ENCODE results near the gene PID1.

The PID1 gene

GRCh38 chr2:229060147-229060546 lies 210.9 kb downstream of the PID1 start:
- no peak for DNase-seq

- no peak for DNase-seq
Measured at GRCh38 chr2:229059331-229060033, 211.6 kb downstream of the PID1 start.

- DNase-seq = no peak
Measured at GRCh38 chr2:229057976-229058553, 213.0 kb downstream of the PID1 start.

- DNase-seq = no peak
Measured at GRCh38 chr2:229054311-229054710, 216.8 kb downstream of the PID1 start.

GRCh38 chr2:229051798-229052197 lies 219.3 kb downstream of the PID1 start:
- no peak for DNase-seq

- no peak for DNase-seq
Measured at GRCh38 chr2:229050133-229050532, 221.0 kb downstream of the PID1 start.

- no peak for DNase-seq
Measured at GRCh38 chr2:229048134-229048533, 223.0 kb downstream of the PID1 start.

- no peak for DNase-seq
Measured at GRCh38 chr2:229045671-229046070, 225.4 kb downstream of the PID1 start.

- DNase-seq = no peak
Measured at GRCh38 chr2:229044581-229044980, 226.5 kb downstream of the PID1 start.

- DNase-seq = no peak
Measured at GRCh38 chr2:229043681-229044080, 227.4 kb downstream of the PID1 start.

- DNase-seq = no peak
Measured at GRCh38 chr2:229042349-229042748, 228.7 kb downstream of the PID1 start.

GRCh38 chr2:229041691-229042090 lies 229.4 kb downstream of the PID1 start:
- no peak for DNase-seq

GRCh38 chr2:229037621-229038020 lies 233.5 kb downstream of the PID1 start:
- no peak for DNase-seq

- no peak for DNase-seq
Measured at GRCh38 chr2:229033816-229034215, 237.3 kb downstream of the PID1 start.

GRCh38 chr2:229032608-229033234 lies 238.4 kb downstream of the PID1 start:
- DNase-seq = no peak

GRCh38 chr2:229027353-229028105 lies 243.6 kb downstream of the PID1 start:
- DNase-seq = no peak

- DNase-seq = no peak
Measured at GRCh38 chr2:229025653-229026052, 245.4 kb downstream of the PID1 start.

- no peak for DNase-seq
Measured at GRCh38 chr2:229022652-229023051, 248.4 kb downstream of the PID1 start.

GRCh38 chr2:229022071-229022470 lies 249.0 kb downstream of the PID1 start:
- no peak for DNase-seq

GRCh38 chr2:229009816-229010215 lies 261.3 kb downstream of the PID1 start:
- DNase-seq = no peak

GRCh38 chr2:229003256-229003655 lies 267.8 kb downstream of the PID1 start:
- no peak for DNase-seq

- no peak for DNase-seq
Measured at GRCh38 chr2:229001196-229001595, 269.9 kb downstream of the PID1 start.

GRCh38 chr2:228999326-228999725 lies 271.8 kb downstream of the PID1 start:
- DNase-seq = no peak

GRCh38 chr2:228988786-228989185 lies 282.3 kb downstream of the PID1 start:
- DNase-seq = no peak

Data from femur (tissue), 1 donor.